ENCODE results near the gene GSTO2.
A peak's percentile ranks its signal among the peaks of the same experiment; 100 is the strongest.

GSTO2 gene

DNA sequence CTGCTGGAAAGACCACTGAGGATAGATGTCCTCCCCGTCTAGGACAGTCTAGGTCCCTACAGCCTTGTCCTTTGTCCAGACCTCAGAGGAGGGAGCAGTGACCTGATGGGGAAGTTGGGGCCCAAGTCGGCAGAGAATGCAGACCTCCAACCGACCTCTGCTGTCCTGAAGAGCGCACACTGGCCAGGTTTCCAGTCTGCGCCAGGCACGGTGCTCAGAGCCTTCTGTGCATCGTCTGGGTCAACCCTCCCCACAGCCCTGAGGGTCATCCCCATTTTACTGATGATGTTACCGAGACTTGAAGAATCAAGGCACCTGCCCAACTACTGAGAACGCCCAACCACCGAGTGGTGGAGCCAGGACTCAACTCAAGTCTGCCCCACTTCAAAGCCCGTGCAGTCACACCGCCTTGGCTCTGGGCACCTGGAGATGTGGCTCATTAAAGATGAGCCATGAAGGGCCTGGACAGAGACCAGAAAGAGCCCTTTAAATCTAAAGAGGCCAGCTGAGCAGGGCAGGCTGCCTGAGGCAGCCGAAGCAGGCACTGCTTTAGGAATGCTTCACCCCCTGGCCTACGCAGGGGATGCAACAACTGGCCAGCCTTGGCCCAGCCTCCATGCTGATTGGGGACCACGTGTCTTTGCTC, 64.9 kb downstream of the GSTO2 start:
- FAIRE-seq (no peak), DNase-seq (ENCODE audit: extremely low spot score, insufficient read length, low read depth) (no peak)

GRCh38 chr10:104334561-104334960, 65.6 kb downstream of the GSTO2 start:
- no peak for FAIRE-seq
- DNase-seq (ENCODE audit: extremely low spot score, insufficient read length, low read depth): no peak

GRCh38 chr10:104334965-104335650, 66.1 kb downstream of the GSTO2 start:
- DNase-seq (ENCODE audit: extremely low spot score, insufficient read length, low read depth) (no peak), FAIRE-seq (no peak)

GRCh38 chr10:104336821-104337467, 68.0 kb downstream of the GSTO2 start:
- DNase-seq (ENCODE audit: extremely low spot score, insufficient read length, low read depth) (no peak), FAIRE-seq (peak; percentile 39)

GRCh38 chr10:104337521-104337984, 68.6 kb downstream of the GSTO2 start:
- DNase-seq (ENCODE audit: extremely low spot score, insufficient read length, low read depth) (no peak), FAIRE-seq (peak; percentile 58)

- DNase-seq (ENCODE audit: extremely low spot score, insufficient read length, low read depth): peak; percentile 65
- peak; percentile 69 for FAIRE-seq
These were observed 69.2 kb downstream of the GSTO2 start, which contains the start of gene ITPRIP for GRCh38 chr10:104337985-104338735. TSS of gene ITPRIP (minus strand) at chr10:104338465. CDS start at chr10:104316051, 22,414 bp downstream.

GRCh38 chr10:104339469-104340110, 70.6 kb downstream of the GSTO2 start:
- FAIRE-seq: peak; percentile 47

GRCh38 chr10:104340111-104340526, 71.1 kb downstream of the GSTO2 start:
- FAIRE-seq (no peak), DNase-seq (ENCODE audit: extremely low spot score, insufficient read length, low read depth) (no peak)

More at GRCh38 chr10:104339469-104340110, 70.6 kb downstream of the GSTO2 start:
- DNase-seq (ENCODE audit: extremely low spot score, insufficient read length, low read depth): no peak

DNA sequence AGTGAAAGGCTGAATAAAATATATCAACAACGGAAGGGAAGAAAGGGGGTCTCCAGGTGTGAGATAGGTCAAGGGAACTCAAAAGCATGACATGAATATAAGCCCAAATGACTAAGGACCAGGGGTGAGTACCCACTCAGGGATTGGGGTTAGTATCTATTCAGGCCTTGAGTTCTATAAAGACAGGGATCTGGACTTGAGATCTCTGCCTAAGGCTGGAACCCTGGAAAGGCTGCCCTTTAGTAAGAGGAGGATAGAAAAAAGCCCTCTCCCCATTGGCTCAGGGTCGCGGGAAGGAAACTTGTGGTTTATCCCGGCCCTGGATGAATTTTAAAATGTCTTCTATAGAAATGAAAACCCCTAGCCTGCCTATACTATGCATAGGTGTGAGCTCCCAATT, 71.7 kb downstream of the GSTO2 start:
- DNase-seq (ENCODE audit: extremely low spot score, insufficient read length, low read depth) (no peak), FAIRE-seq (no peak)

DNA sequence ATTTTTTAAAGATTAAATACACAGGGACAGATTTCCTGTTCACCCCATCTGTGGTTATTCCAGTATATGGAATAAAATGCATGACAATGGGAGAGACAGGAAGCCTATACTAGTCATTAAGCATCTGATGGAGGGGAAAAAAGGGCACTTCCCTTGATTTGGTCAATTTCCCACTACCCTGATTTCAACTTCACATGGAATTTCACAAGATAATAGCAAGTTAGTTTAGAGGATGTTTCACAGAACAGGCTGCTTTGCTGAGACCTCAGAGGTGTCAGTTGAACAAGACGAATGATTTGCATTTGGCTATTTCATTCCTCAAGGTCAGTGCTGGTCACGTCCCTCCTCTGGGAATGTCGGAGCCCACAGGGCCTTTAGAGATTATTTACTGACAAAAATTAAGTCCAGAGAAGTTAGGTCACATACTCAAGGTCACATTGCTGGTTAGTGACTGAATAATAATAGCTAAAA, 74.0 kb downstream of the GSTO2 start:
- FAIRE-seq (no peak), DNase-seq (ENCODE audit: extremely low spot score, insufficient read length, low read depth) (no peak)

DNA sequence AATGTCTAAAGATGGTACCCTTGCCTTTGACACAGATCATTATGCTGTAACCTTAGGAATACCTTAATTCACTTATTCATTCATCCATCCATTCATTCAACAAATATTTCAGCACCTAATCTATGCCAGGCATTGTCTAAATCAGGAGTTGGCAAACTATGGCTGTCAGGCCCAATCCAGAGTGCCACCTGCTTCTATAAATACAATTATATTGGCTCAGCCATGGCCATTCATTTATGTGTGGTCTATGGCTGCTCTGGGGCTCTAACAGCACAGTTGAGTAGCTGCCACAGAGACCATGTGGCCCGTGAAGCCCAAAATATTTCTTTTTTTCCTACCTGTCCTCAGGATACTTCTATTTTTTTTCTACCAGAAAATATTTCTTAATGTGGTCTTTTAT, 75.2 kb downstream of the GSTO2 start:
- DNase-seq (ENCODE audit: extremely low spot score, insufficient read length, low read depth) (no peak), FAIRE-seq (no peak)

GRCh38 chr10:104345515-104345914, 76.5 kb downstream of the GSTO2 start:
- FAIRE-seq (no peak), DNase-seq (ENCODE audit: extremely low spot score, insufficient read length, low read depth) (no peak)

- FAIRE-seq: no peak
- no peak for DNase-seq (ENCODE audit: extremely low spot score, insufficient read length, low read depth)
These were observed 77.0 kb downstream of the GSTO2 start for GRCh38 chr10:104345941-104346340.

- no peak for DNase-seq (ENCODE audit: extremely low spot score, insufficient read length, low read depth)
- no peak for FAIRE-seq
These were observed 78.5 kb downstream of the GSTO2 start for GRCh38 chr10:104347295-104348045.

DNA sequence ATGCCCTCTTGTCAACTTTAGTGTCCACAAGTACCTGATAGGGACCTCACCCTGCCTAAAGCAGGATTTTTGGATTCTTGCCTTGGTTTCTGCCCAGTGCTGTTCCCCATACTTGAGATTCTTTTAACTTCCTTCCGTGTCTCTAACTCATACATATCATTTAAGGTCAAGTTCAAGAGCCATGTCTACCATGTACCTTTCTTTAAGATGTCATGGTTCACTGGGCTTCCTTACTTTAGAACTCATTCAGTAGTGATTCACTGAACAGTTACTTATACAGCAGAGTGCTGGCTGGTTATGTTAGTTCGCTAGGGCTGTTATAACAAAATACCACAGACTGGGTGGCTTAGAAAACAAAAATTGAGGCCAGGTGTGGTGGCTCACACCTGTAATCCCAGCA, 79.6 kb downstream of the GSTO2 start:
- no peak for DNase-seq (ENCODE audit: extremely low spot score, insufficient read length, low read depth)
- FAIRE-seq: no peak

GRCh38 chr10:104349623-104350126, 80.7 kb downstream of the GSTO2 start:
- FAIRE-seq (peak; percentile 85), DNase-seq (ENCODE audit: extremely low spot score, insufficient read length, low read depth) (no peak)

- FAIRE-seq (peak; percentile 78), DNase-seq (ENCODE audit: extremely low spot score, insufficient read length, low read depth) (no peak)
These were observed 81.2 kb downstream of the GSTO2 start for GRCh38 chr10:104350127-104350635.

- FAIRE-seq (peak; percentile 15), DNase-seq (ENCODE audit: extremely low spot score, insufficient read length, low read depth) (no peak)
These were observed 82.2 kb downstream of the GSTO2 start for GRCh38 chr10:104351061-104351702.

All from GM18507 (cell line).